SK-N-SH (cell line): ENCODE results near the gene ACACA.

ENCODE experiments used
- ELF1 ChIP-seq: IDR thresholded peaks from 2 replicates; pipeline ENCODE4 v1.4.0; 2012
- EP300 ChIP-seq, 2 experiments: IDR thresholded peaks; 2 replicates each; pipeline versions ENCODE4 v1.4.0 to v1.6.1; 2012; ENCODE audit warnings: borderline replicate concordance in 1 of 2, low read depth in 1 of 2, low read length in 1 of 2
- EZH2phosphoT487 ChIP-seq: fragments of 200-600 bp; sonication (generic); IDR thresholded peaks from 2 replicates; pipeline ENCODE4 v1.6.1; 2017; ENCODE audit warnings: low read depth, mixed run types, mild to moderate bottlenecking, antibody characterized with exemption, moderate library complexity, borderline replicate concordance
- GABPA ChIP-seq: IDR thresholded peaks from 2 replicates; pipeline ENCODE4 v1.4.0; 2012; ENCODE audit warnings: low read depth, mild to moderate bottlenecking
- JUND ChIP-seq: IDR thresholded peaks from 2 replicates; pipeline ENCODE4 v1.4.0; 2012
- MXI1 ChIP-seq: IDR thresholded peaks from 2 replicates; pipeline ENCODE4 v1.6.1; 2012; ENCODE audit warnings: mild to moderate bottlenecking, low read depth, low read length, improper control_type of control experiment
- POLR2AphosphoS5 ChIP-seq: IDR thresholded peaks from 2 replicates; pipeline ENCODE4 v1.6.1; 2012; ENCODE audit warnings: low read depth, low read length
- YY1 ChIP-seq: IDR thresholded peaks from 2 replicates; pipeline ENCODE4 v1.4.0; 2012; ENCODE audit warnings: low read depth, mild to moderate bottlenecking
- TF ChIP-seq, protein P1 (sequence below): fragments of 200-600 bp; sonication (generic); IDR thresholded peaks from 2 replicates; pipeline ENCODE4 v1.6.1; 2017; ENCODE audit warnings: antibody characterized with exemption, mild to moderate bottlenecking, moderate library complexity
- TF ChIP-seq, protein P2 (sequence below): fragments of 150-350 bp; IDR thresholded peaks from 2 replicates; pipeline ENCODE4 v1.6.1; 2017; ENCODE audit warnings: antibody characterized with exemption, low read length, low read depth, borderline replicate concordance

GRCh38 chr17:37060094-37060493 is 346.5 kb downstream of the ACACA start:
- TF ChIP-seq MXI1 (no peak), ELF1 (no peak), GABPA (no peak), JUND (no peak), EZH2phosphoT487 (no peak), POLR2AphosphoS5 (no peak), EP300 (IDR thresholded peaks at IDR 0.05; ENCODE audit: borderline replicate concordance in 1 of 2, low read depth in 1 of 2, low read length in 1 of 2) (no peak), YY1 (no peak)
- TF ChIP-seq, protein P1, sequence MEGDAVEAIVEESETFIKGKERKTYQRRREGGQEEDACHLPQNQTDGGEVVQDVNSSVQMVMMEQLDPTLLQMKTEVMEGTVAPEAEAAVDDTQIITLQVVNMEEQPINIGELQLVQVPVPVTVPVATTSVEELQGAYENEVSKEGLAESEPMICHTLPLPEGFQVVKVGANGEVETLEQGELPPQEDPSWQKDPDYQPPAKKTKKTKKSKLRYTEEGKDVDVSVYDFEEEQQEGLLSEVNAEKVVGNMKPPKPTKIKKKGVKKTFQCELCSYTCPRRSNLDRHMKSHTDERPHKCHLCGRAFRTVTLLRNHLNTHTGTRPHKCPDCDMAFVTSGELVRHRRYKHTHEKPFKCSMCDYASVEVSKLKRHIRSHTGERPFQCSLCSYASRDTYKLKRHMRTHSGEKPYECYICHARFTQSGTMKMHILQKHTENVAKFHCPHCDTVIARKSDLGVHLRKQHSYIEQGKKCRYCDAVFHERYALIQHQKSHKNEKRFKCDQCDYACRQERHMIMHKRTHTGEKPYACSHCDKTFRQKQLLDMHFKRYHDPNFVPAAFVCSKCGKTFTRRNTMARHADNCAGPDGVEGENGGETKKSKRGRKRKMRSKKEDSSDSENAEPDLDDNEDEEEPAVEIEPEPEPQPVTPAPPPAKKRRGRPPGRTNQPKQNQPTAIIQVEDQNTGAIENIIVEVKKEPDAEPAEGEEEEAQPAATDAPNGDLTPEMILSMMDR = no peak
- TF ChIP-seq, protein P2, sequence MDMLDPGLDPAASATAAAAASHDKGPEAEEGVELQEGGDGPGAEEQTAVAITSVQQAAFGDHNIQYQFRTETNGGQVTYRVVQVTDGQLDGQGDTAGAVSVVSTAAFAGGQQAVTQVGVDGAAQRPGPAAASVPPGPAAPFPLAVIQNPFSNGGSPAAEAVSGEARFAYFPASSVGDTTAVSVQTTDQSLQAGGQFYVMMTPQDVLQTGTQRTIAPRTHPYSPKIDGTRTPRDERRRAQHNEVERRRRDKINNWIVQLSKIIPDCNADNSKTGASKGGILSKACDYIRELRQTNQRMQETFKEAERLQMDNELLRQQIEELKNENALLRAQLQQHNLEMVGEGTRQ = no peak
